Measurements from ENCODE around the gene STAB2. TPM values are rescaled to one million over a fixed set of nuclear protein-coding genes. Genes with fewer than 3 reads are reported as not detected.

Gene STAB2
- total RNA-seq, 2 donors from 2014 or later = not detected

GRCh38 chr12:103772367-103773108, 185.5 kb downstream of the STAB2 start:
- Mint-ChIP-seq H3K27ac (no peak overlapping the region), H3K4me1 (peaks cover 18% of the 10 kb centered on the region), H3K36me3 (ENCODE audit: low read depth) (peaks cover 49% of the 10 kb centered on the region), H3K4me3 (no peak overlapping the region), H3K9me3 (no peaks in the 10 kb centered on the region), H3K27me3 (ENCODE audit: insufficient read depth) (no peaks in the 10 kb centered on the region)
- DNase-seq = no peak
- WGBS, 2 experiments (ENCODE audit: insufficient coverage in 1 of 2, insufficient read length in 1 of 2) = 92 to 97% methylated on average over 6 to 7 of the region's 7 CpGs
- TF ChIP-seq, protein P1, sequence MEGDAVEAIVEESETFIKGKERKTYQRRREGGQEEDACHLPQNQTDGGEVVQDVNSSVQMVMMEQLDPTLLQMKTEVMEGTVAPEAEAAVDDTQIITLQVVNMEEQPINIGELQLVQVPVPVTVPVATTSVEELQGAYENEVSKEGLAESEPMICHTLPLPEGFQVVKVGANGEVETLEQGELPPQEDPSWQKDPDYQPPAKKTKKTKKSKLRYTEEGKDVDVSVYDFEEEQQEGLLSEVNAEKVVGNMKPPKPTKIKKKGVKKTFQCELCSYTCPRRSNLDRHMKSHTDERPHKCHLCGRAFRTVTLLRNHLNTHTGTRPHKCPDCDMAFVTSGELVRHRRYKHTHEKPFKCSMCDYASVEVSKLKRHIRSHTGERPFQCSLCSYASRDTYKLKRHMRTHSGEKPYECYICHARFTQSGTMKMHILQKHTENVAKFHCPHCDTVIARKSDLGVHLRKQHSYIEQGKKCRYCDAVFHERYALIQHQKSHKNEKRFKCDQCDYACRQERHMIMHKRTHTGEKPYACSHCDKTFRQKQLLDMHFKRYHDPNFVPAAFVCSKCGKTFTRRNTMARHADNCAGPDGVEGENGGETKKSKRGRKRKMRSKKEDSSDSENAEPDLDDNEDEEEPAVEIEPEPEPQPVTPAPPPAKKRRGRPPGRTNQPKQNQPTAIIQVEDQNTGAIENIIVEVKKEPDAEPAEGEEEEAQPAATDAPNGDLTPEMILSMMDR (conservative IDR thresholded peaks at IDR 0.05) = no peak
- H3K9ac ChIP-seq (ENCODE audit: extremely low read depth, low read length, poor library complexity, severe bottlenecking) = no peak overlapping the region
- no peaks in the 10 kb centered on the region for H3K4me1 ChIP-seq (ENCODE audit: control insufficient read depth, insufficient read depth, low read length)
- H3K36me3 ChIP-seq (ENCODE audit: control insufficient read depth, insufficient read depth, low read length) = peaks cover 63% of the 10 kb centered on the region
- H3K27me3 ChIP-seq (ENCODE audit: control insufficient read depth, insufficient read depth, low read length, poor library complexity, severe bottlenecking) = no peaks in the 10 kb centered on the region
- no peak overlapping the region for H3K27ac ChIP-seq (ENCODE audit: low read depth, low read length)
- no peaks in the 10 kb centered on the region for H3K9me3 ChIP-seq (ENCODE audit: control insufficient read depth, low read length)
- H3K4me3 ChIP-seq (ENCODE audit: low read length) = no peak overlapping the region

DNA sequence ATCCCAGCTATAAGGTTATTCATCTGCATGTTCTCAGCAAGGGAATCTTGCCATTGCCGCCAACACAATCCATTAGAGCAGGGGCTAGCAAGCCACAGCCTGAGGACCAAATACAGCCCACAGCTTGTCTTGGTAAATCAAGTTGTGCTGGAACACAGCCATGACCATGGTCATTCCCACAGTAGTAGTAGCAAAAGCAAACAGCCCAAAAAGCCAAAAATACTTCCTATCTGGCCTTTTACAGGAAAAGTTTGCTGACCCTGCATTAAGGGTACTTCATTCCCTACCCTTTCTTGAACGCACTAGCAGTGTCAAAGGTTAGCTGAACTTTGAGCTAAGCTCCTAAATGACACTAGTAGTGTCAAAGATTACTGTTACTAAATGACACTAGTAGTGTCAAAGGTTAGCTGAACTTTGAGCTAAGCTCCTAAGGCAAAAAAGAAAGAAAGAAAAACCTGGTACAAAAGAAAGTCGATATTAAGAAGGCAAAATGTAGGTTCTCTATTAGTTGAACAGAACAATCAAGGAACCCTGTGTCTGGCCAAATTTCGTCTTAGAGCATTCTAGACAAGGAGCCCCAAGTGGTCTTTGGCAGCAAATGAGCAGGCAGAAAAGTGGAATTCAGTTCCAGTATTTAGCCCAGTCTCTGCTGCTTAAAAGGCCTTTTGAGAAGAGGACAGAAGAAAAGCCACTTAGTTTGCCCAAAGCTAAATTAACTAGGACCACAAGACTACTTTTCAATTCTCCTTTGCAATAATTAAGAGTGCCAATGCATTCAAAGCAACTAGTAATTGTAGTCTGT, 186.2 kb downstream of the STAB2 start:
- Mint-ChIP-seq H3K27ac (no peak overlapping the region), H3K27me3 (ENCODE audit: insufficient read depth) (no peaks in the 10 kb centered on the region), H3K36me3 (ENCODE audit: low read depth) (peaks cover 53% of the 10 kb centered on the region), H3K4me1 (peaks cover 18% of the 10 kb centered on the region), H3K9me3 (no peaks in the 10 kb centered on the region), H3K4me3 (no peak overlapping the region)
- H3K27ac ChIP-seq (ENCODE audit: low read depth, low read length) = no peak overlapping the region
- WGBS, 2 experiments (ENCODE audit: insufficient coverage in 1 of 2, insufficient read length in 1 of 2) = 90 to 92% methylated on average over 4 of the region's 4 CpGs
- H3K9ac ChIP-seq (ENCODE audit: extremely low read depth, low read length, poor library complexity, severe bottlenecking) = no peak overlapping the region
- H3K9me3 ChIP-seq (ENCODE audit: control insufficient read depth, low read length) = no peaks in the 10 kb centered on the region
- no peaks in the 10 kb centered on the region for H3K27me3 ChIP-seq (ENCODE audit: control insufficient read depth, insufficient read depth, low read length, poor library complexity, severe bottlenecking)
- no peaks in the 10 kb centered on the region for H3K4me1 ChIP-seq (ENCODE audit: control insufficient read depth, insufficient read depth, low read length)
- H3K36me3 ChIP-seq (ENCODE audit: control insufficient read depth, insufficient read depth, low read length) = peaks cover 65% of the 10 kb centered on the region
- no peak for DNase-seq
- no peak overlapping the region for H3K4me3 ChIP-seq (ENCODE audit: low read length)
- TF ChIP-seq, protein P1 (conservative IDR thresholded peaks at IDR 0.05) = no peak

DNA sequence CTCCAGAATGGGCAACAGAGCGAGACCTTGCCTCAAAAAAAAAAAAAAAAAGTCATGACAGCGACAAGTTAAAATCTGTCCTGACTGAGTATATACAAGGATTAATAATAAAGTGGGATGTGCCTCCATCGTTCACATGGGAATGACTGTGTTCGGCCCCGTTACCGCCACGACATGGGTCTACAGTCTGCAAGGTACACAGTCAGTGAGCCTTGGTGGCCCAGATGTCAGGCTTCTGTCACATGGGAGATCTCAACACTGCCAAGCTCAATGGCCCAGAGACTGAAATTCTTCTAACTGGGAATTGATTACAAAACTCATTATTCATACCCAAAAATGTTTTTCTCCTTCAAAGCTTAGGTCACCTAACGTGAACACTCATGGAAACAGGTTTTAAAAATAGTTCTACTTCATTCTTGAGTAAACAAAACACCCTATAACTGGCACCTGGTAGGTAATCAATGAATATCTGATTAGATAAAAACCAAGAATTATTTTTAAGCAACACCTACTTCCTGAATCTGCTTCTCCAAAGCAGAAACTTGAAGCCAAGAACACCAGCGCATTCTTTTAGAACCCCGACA, 188.0 kb downstream of the STAB2 start:
- Histone ChIP-seq H3K4me1 (ENCODE audit: control insufficient read depth, insufficient read depth, low read length) (no peaks in the 10 kb centered on the region), H3K9me3 (ENCODE audit: control insufficient read depth, low read length) (no peaks in the 10 kb centered on the region), H3K36me3 (ENCODE audit: control insufficient read depth, insufficient read depth, low read length) (peaks cover 66% of the 10 kb centered on the region), H3K4me3 (ENCODE audit: low read length) (no peak overlapping the region), H3K9ac (ENCODE audit: extremely low read depth, low read length, poor library complexity, severe bottlenecking) (no peak overlapping the region), H3K27me3 (ENCODE audit: control insufficient read depth, insufficient read depth, low read length, poor library complexity, severe bottlenecking) (no peaks in the 10 kb centered on the region), H3K27ac (ENCODE audit: low read depth, low read length) (no peak overlapping the region)
- TF ChIP-seq, protein P1 (conservative IDR thresholded peaks at IDR 0.05) = no peak
- no peak overlapping the region for H3K4me3 Mint-ChIP-seq
- no peaks in the 10 kb centered on the region for H3K27me3 Mint-ChIP-seq (ENCODE audit: insufficient read depth)
- no peaks in the 10 kb centered on the region for H3K9me3 Mint-ChIP-seq
- peaks cover 54% of the 10 kb centered on the region for H3K36me3 Mint-ChIP-seq (ENCODE audit: low read depth)
- DNase-seq = no peak
- no peak overlapping the region for H3K27ac Mint-ChIP-seq
- WGBS, 2 experiments (ENCODE audit: insufficient coverage in 1 of 2, insufficient read length in 1 of 2) = 95 to 96% methylated on average over 8 to 10 of the region's 10 CpGs
- peaks cover 11% of the 10 kb centered on the region for H3K4me1 Mint-ChIP-seq

Data from endodermal cell (in vitro differentiated cells).